DOHH2 (cell line): ENCODE results near the gene NRM.

Experiments
- EZH2phosphoT487 ChIP-seq: fragments of 200-600 bp; sonication (generic); IDR thresholded peaks from 2 replicates; pipeline ENCODE4 v1.6.1; 2017; ENCODE audit warnings: borderline replicate concordance, mild to moderate bottlenecking, antibody characterized with exemption, low read length, moderate library complexity, mixed read lengths
- TF ChIP-seq, protein P1 (sequence below): fragments of 200-600 bp; sonication (generic); IDR thresholded peaks from one replicate; pipeline ENCODE4 v1.5.1; 2014; ENCODE audit warnings: antibody characterized with exemption, mild to moderate bottlenecking, low read depth, low read length; ENCODE audit not compliant: poor library complexity, severe bottlenecking

DNA sequence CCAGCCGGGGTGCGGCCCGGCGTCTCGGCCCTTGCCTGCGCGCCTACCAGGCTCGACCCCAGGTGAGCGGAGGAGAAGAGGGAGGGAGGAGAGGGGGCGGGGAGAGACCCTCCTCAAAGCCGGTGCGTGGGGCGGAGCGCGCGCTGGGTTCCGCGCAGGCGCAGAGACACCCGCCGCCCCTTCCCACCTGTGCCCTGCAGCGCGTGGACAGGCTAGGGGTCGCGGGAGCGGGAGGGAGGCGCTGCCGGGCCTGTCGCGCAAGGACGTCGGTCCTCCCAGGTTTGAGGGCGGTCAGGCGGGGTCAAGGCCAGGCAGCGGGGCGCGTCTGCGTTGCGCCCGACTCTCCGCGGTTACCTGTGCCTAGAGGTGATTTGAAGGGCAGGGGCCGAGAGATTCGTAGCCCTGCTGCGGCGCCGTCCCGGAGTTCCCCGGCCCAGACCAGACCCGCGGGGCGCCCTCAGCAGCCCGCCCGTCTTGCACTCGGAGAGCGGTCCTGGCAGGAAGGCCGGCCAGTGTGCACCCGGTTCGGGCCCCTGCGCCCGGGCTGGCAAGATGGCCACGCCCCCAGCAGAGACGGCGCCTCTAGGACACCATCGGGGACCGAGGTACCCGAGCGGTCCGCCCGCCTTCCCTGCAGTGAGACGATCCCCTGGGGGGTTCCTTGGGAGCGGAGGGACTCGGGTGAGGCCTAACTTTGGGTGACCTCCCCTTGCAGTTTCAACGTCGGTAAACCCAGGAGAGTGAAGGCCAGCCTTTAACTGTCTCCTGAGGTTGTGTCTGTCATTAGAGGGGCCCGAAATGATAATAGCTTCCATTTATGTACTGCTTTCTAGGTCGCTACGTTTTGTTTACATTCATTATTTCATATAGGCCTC lies 43.3 kb downstream of the NRM start:
- TF ChIP-seq EZH2phosphoT487 = no peak
- TF ChIP-seq, protein P1, sequence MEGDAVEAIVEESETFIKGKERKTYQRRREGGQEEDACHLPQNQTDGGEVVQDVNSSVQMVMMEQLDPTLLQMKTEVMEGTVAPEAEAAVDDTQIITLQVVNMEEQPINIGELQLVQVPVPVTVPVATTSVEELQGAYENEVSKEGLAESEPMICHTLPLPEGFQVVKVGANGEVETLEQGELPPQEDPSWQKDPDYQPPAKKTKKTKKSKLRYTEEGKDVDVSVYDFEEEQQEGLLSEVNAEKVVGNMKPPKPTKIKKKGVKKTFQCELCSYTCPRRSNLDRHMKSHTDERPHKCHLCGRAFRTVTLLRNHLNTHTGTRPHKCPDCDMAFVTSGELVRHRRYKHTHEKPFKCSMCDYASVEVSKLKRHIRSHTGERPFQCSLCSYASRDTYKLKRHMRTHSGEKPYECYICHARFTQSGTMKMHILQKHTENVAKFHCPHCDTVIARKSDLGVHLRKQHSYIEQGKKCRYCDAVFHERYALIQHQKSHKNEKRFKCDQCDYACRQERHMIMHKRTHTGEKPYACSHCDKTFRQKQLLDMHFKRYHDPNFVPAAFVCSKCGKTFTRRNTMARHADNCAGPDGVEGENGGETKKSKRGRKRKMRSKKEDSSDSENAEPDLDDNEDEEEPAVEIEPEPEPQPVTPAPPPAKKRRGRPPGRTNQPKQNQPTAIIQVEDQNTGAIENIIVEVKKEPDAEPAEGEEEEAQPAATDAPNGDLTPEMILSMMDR = no peak
